ENCODE measurements around the gene VSIG10L. TPM values are rescaled to one million over a fixed set of nuclear protein-coding genes. Genes with fewer than 3 reads are reported as not detected.

VSIG10L gene
- polyA plus RNA-seq, 2 of the 4 experiments (the other 2 are of a cell fraction), result 6.7 to 9.2 TPM

DNA sequence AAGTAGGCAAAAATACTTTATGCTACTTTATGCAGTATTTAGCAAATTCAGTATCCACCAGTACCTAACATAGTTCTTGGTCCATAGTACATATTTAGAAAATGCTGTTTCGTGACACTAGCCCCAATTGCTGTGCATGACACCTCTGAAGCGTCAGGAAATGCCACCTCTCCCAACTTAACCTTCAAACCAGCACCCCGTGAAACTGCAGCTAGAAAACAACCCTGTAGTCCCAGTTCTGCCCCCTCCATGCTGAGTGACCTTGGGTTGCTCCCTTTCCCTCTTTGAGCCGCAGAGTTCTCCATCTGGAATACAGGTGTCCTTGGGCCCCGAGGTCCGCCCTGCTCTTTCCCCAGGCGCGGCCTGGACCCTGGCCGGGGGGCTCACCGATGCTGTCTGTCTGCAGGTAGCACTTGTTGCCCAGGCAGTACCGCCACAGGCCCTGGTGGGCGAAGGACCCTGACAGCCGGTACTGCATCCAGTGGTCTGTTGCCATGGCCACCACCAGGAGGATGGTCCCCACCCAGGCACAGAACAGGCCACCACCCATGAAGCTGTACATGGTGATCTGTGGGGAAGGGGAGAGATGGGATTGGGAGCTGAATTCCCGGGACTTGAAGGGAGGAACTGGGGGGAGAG lies 45.1 kb upstream of the VSIG10L start:
- ChIA-PET CTCF (interaction anchor here (0.8 to 2.0 kb wide), 3 partner anchors 12 to 22 kb away, joined by 3 to 14 read pairs (median 3); no protein-coding TSS in a partner anchor), POLR2A (no interaction called here)
- TF ChIP-seq BHLHE40 (IDR thresholded peaks at IDR 0.05; ENCODE audit: low read depth, low read length), result no peak
- TF ChIP-seq RAD21 (conservative IDR thresholded peaks at IDR 0.05 in 1 of 2, IDR thresholded peaks at IDR 0.05 in 1 of 2), result no peak
- no peak for TF ChIP-seq HOXA7 (CRISPR knock-in tag; IDR thresholded peaks at IDR 0.05)
- TF ChIP-seq JUN (IDR thresholded peaks at IDR 0.05), result no peak
- TF ChIP-seq EHMT2 (IDR thresholded peaks at IDR 0.05; ENCODE audit: low read depth), result no peak
- no peak for TF ChIP-seq ZSCAN20 (CRISPR knock-in tag; IDR thresholded peaks at IDR 0.05)
- TF ChIP-seq CBX8 (IDR thresholded peaks at IDR 0.05), result no peak
- 0 out of 2 replicates have a peak, but pooled peaks have one; percentile 8 for TF ChIP-seq POLR2A (IDR thresholded peaks at IDR 0.05; ENCODE audit: low read length)
- ATAC-seq, result no peak
- 84% methylated on average over 14 of the region's 14 CpGs for WGBS (ENCODE audit: missing lambda C conversion rate)
- Histone ChIP-seq H3K9me3 (no peaks in the 10 kb centered on the region), H3K4me1 (no peaks in the 10 kb centered on the region), H3K27ac (no peak overlapping the region), H3K4me2 (no peak overlapping the region), H3K4me3 (no peak overlapping the region)
- no peak for DNase-seq (ENCODE audit: low read depth in 1 of 2, low spot score in 1 of 2)
- no peak for FAIRE-seq

DNA sequence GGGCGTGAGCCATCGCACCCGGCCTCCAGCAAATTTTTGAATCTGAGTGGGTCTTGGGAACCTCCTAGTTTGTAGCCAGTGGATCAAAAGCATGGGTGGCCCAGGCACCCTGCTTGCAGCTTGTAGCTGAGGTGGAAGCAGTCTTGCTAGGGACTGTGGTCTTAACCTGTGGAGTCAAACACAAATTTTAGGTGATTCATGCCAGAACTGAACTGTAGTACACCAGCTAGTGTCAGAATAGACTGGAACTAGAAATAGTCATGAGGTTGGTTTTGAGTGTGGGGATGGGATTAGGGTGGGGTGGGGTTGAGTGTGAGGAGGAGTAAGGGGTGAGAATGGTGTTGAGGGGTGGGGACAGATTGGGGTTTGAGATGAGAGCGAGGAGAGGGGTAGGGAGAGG lies 40.1 kb upstream of the VSIG10L start:
- Histone ChIP-seq H3K4me1 (no peaks in the 10 kb centered on the region), H3K4me3 (no peak overlapping the region), H3K4me2 (no peak overlapping the region), H3K27ac (no peak overlapping the region), H3K9me3 (peaks cover 9% of the 10 kb centered on the region; the same call in 1 of the 3 replicates)
- no peak for TF ChIP-seq FOSB (CRISPR knock-in tag; IDR thresholded peaks at IDR 0.05)
- no peak for TF ChIP-seq NR3C1 (IDR thresholded peaks at IDR 0.05)
- no peak for TF ChIP-seq TFCP2L1 (CRISPR knock-in tag; IDR thresholded peaks at IDR 0.05)
- TF ChIP-seq KDM5A (IDR thresholded peaks at IDR 0.05), result no peak
- TF ChIP-seq EP300 (IDR thresholded peaks at IDR 0.05), result no peak
- 82% methylated on average over 4 of the region's 4 CpGs for WGBS (ENCODE audit: missing lambda C conversion rate)
- ChIA-PET POLR2A (no interaction called here), CTCF (interaction anchor here (1.0 to 2.2 kb wide), 4 partner anchors 9 to 60 kb away, joined by 4 to 7 read pairs (median 6); partner anchors contain the start of genes CLDND2 and NKG7)
- FAIRE-seq, result no peak
- DNase-seq (ENCODE audit: low read depth in 1 of 2, low spot score in 1 of 2), result no peak
- no peak for ATAC-seq

DNA sequence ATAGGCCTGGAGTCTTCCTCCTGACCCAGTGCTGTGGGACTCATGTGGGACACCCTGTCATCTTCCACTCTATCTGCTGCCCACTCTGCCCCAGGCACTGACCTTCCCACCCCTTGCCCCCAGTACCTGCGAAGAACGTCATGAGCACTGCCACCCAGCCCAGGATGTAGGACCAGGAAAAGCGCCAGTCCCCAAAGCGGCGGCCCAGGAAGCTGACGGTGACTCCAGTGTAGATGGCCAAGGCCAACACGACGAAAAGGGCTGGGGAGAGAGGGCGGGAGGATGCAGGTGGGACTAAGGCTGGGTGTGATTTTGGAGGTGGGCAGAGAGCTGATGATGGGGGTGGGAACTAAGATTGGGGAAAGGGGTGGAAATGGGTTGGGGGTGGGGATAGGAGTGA lies 38.4 kb upstream of the VSIG10L start:
- 90% methylated on average over 9 of the region's 9 CpGs for WGBS (ENCODE audit: missing lambda C conversion rate)
- ChIA-PET CTCF (interaction anchor here (1.4 to 2.2 kb wide), 4 partner anchors 12 to 64 kb away, joined by 3 to 7 read pairs (median 6); partner anchors contain the start of gene CLDND2), POLR2A (no interaction called here)
- Histone ChIP-seq H3K4me2 (no peak overlapping the region), H3K4me3 (no peak overlapping the region), H3K4me1 (no peaks in the 10 kb centered on the region), H3K9me3 (peaks cover 9% of the 10 kb centered on the region; the same call in 1 of the 3 replicates), H3K27ac (no peak overlapping the region)
- FAIRE-seq (no peak), DNase-seq (ENCODE audit: low read depth in 1 of 2, low spot score in 1 of 2) (no peak), ATAC-seq (0 out of 6 replicates have a peak, but pooled peaks of 1 of the 2 experiments have one; percentile 44)
- TF ChIP-seq TP53 (CRISPR knock-in tag; IDR thresholded peaks at IDR 0.05), result no peak

DNA sequence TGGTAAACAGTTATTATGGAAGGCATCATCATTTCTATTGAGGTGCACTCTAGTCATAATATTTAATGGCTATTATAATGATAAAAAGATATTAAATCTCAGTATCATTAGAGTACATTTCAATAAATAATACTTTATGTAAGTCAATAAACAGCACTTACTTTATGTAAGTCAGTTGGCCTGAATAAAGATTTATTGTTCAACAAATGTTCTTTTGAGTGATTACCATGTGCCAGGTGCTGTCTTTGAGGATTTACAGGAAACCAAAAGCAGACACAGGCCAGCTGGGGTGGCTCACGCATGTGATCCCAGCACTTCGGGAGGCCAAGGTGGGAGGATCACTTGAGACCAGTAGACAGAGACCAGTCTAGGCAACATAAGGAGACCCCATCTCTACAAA lies 35.5 kb upstream of the VSIG10L start:
- CTCF ChIA-PET, result interaction anchor here (1.2 kb wide), 1 partner anchor 44 kb away, joined by 4 read pairs; no protein-coding TSS in a partner anchor
- Histone ChIP-seq H3K4me1 (no peaks in the 10 kb centered on the region), H3K9me3 (peaks cover 9% of the 10 kb centered on the region; the same call in 1 of the 3 replicates)
- no peak for TF ChIP-seq TP53 (CRISPR knock-in tag; IDR thresholded peaks at IDR 0.05)
- no peak for TF ChIP-seq MAFK (IDR thresholded peaks at IDR 0.05; ENCODE audit: partially characterized antibody)
- TF ChIP-seq, protein P1, sequence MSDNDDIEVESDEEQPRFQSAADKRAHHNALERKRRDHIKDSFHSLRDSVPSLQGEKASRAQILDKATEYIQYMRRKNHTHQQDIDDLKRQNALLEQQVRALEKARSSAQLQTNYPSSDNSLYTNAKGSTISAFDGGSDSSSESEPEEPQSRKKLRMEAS (IDR thresholded peaks at IDR 0.05), result no peak
- no peak for TF ChIP-seq RFX5 (IDR thresholded peaks at IDR 0.05)
- TF ChIP-seq, protein P2, sequence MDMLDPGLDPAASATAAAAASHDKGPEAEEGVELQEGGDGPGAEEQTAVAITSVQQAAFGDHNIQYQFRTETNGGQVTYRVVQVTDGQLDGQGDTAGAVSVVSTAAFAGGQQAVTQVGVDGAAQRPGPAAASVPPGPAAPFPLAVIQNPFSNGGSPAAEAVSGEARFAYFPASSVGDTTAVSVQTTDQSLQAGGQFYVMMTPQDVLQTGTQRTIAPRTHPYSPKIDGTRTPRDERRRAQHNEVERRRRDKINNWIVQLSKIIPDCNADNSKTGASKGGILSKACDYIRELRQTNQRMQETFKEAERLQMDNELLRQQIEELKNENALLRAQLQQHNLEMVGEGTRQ (IDR thresholded peaks at IDR 0.05), result no peak
- TF ChIP-seq, protein P3, sequence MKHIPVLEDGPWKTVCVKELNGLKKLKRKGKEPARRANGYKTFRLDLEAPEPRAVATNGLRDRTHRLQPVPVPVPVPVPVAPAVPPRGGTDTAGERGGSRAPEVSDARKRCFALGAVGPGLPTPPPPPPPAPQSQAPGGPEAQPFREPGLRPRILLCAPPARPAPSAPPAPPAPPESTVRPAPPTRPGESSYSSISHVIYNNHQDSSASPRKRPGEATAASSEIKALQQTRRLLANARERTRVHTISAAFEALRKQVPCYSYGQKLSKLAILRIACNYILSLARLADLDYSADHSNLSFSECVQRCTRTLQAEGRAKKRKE (CRISPR knock-in tag; IDR thresholded peaks at IDR 0.05; ENCODE audit: low read depth), result no peak
- TF ChIP-seq PHF8 (IDR thresholded peaks at IDR 0.05; ENCODE audit: borderline replicate concordance, low read depth), result no peak
- TF ChIP-seq BHLHE40 (IDR thresholded peaks at IDR 0.05; ENCODE audit: low read depth, low read length), result no peak
- no peak for TF ChIP-seq EHMT2 (IDR thresholded peaks at IDR 0.05; ENCODE audit: low read depth)
- TF ChIP-seq CBX8 (IDR thresholded peaks at IDR 0.05), result no peak
- TF ChIP-seq ZC3H11A (IDR thresholded peaks at IDR 0.05), result no peak
- no peak for TF ChIP-seq POLR2AphosphoS2 (conservative IDR thresholded peaks at IDR 0.05; ENCODE audit: low read length)
- no peak for TF ChIP-seq MAZ (IDR thresholded peaks at IDR 0.05; ENCODE audit: borderline replicate concordance, low read depth, low read length)
- TF ChIP-seq FOSL2 (IDR thresholded peaks at IDR 0.05), result no peak
- TF ChIP-seq FOSL2 (CRISPR knock-in tag; IDR thresholded peaks at IDR 0.05), result no peak
- no peak for TF ChIP-seq KDM1A (IDR thresholded peaks at IDR 0.05; ENCODE audit: low read depth)
- TF ChIP-seq, protein P4, sequence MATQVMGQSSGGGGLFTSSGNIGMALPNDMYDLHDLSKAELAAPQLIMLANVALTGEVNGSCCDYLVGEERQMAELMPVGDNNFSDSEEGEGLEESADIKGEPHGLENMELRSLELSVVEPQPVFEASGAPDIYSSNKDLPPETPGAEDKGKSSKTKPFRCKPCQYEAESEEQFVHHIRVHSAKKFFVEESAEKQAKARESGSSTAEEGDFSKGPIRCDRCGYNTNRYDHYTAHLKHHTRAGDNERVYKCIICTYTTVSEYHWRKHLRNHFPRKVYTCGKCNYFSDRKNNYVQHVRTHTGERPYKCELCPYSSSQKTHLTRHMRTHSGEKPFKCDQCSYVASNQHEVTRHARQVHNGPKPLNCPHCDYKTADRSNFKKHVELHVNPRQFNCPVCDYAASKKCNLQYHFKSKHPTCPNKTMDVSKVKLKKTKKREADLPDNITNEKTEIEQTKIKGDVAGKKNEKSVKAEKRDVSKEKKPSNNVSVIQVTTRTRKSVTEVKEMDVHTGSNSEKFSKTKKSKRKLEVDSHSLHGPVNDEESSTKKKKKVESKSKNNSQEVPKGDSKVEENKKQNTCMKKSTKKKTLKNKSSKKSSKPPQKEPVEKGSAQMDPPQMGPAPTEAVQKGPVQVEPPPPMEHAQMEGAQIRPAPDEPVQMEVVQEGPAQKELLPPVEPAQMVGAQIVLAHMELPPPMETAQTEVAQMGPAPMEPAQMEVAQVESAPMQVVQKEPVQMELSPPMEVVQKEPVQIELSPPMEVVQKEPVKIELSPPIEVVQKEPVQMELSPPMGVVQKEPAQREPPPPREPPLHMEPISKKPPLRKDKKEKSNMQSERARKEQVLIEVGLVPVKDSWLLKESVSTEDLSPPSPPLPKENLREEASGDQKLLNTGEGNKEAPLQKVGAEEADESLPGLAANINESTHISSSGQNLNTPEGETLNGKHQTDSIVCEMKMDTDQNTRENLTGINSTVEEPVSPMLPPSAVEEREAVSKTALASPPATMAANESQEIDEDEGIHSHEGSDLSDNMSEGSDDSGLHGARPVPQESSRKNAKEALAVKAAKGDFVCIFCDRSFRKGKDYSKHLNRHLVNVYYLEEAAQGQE (IDR thresholded peaks at IDR 0.05), result no peak

More for the DNA sequence above, 35.5 kb upstream of the VSIG10L start:
- Histone ChIP-seq H3K27ac (no peak overlapping the region), H3K4me3 (no peak overlapping the region), H3K4me2 (no peak overlapping the region)
- POLR2A ChIA-PET, result no interaction called here
- 76% methylated on average over 2 of the region's 2 CpGs for WGBS (ENCODE audit: missing lambda C conversion rate)
- ATAC-seq (no peak), DNase-seq (ENCODE audit: low read depth in 1 of 2, low spot score in 1 of 2) (no peak), FAIRE-seq (no peak)
